SK-N-MC (cell line): Measurements from ENCODE around the gene PRKD3.

Source experiments
- EZH2 ChIP-seq: fragments of 200-600 bp; sonication (generic); IDR thresholded peaks from one replicate; pipeline ENCODE4 v1.6.1; 2017; ENCODE audit warnings: antibody characterized with exemption
- POLR2AphosphoS5 ChIP-seq: IDR thresholded peaks from 2 replicates; pipeline ENCODE4 v1.6.1; 2012; ENCODE audit warnings: mild to moderate bottlenecking, low read depth, low read length, borderline replicate concordance

DNA sequence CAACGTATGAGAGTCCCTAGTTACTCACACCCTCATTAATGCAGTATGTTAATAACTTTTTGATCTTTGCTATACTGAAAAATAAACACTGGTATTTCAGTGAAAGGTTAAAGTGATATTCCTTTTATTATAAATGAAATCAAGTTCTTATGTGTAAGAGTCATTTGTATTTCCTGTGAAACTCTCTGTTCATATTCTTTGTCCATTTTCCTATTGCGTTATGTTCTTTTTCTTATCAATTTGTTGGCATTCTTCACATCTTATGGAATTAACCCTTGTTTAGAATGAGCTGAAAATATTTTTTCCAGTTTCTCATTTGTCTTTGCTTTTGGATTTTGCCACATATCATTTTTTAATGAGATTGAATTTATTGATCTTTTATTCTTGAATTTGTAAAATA lies 48.3 kb downstream of the PRKD3 start:
- no peak for TF ChIP-seq POLR2AphosphoS5
- TF ChIP-seq EZH2: no peak
